HG02678 (cell line): Measurements from ENCODE around the gene CAPN7.
A peak's percentile ranks its signal among the peaks of the same experiment; 100 is the strongest.
"Not testable (repeated sequence)": the region's sequence is repeated elsewhere in the genome, so short reads cannot be mapped to it uniquely, and the experiment has no call there.

ENCODE experiments used
- ATAC-seq: cut with Tn5 transposase; IDR thresholded peaks from one replicate; pipeline ENCODE4 v1.9.1; 2021; ENCODE audit warnings: mild to moderate bottlenecking, moderate library complexity; ENCODE audit not compliant: unreplicated experiment

The CAPN7 gene

DNA sequence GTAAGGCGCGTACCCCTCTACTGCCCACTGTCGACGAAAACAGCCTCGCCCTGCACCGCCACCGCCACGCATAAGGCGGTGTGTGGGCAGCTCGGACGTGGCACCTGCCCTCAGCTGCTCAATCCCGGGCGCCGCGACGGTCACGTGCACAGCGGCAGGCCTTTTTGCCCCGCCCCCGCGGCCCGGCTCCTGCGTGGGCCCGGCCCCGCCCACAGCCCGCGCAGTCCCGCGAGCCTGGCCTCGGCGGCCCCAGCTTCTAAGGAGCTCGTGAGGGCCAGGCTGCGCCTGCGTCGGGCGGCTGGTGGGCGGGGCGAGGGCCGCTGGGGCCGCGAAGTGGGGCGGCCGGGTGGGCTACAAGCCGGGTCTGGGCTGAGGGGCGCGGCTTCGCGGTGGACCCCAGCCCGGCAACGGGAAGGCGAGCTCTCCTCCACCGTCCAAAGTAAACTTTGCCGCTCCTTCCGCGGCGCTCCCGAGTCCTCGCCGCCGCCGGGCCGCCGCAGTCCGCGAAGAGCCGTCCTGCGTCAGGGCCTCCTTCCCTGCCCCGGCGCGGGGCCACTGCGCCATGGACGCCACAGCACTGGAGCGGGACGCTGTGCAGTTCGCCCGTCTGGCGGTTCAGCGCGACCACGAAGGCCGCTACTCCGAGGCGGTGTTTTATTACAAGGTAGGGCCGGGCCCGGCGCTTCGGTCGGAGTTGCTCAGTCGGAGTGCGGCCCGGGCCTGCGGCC is at the start of gene CAPN7:
Gene CAPN7 (plus strand): TSS at position 313 of the 728 bp plus-strand sequence. CDS start 250 bp downstream, at position 563.
- ATAC-seq, result peak; percentile 86

DNA sequence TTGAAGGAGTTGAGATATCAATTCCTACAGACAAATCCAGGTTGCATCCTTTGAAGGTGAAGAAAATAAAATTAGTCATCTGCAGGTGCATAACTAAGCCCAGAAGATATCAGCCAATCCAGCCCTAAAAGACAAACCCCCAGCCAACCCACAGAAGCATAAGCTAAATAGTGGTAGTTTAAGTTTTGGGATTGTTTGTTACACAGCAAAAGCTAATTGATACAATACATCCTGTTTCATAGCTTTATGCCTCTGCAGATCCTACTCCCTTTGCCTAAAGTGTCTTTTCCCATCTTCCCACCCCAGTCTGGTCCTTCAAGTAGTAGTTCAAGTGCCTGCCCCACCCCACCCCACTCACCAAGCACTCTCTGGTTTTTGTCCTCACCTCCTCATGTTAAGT is 48.6 kb upstream of the CAPN7 start:
- no peak for ATAC-seq

DNA sequence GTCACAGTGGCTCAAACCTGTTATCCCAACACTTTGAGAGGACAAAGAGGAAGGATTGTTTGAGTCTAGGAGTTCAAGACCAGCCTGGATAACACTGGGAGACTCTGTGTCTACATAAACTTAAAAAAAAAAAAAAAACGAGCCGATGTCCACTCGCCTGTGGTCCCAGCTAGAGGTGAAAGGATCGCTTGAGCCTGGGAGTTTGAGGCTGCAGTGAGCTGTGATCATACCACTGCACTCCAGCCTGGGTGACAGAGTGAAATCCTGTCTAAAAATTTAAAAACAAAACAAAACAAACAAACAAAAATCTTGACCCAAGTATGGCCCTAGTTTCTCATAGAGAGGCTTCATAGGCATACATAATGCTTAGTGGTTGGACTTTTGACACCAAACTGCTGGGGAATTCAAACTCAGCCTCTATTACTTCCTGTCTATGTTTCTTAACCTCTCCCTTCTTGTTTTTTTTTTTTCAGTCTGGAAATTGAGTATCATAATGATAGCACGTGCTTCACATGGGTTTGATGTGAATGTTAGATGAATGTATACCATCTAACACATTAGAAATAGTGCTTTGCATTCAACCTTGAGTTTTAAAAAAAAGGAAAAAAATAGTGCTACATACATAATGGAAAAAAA is 46.4 kb upstream of the CAPN7 start:
- no peak for ATAC-seq

DNA sequence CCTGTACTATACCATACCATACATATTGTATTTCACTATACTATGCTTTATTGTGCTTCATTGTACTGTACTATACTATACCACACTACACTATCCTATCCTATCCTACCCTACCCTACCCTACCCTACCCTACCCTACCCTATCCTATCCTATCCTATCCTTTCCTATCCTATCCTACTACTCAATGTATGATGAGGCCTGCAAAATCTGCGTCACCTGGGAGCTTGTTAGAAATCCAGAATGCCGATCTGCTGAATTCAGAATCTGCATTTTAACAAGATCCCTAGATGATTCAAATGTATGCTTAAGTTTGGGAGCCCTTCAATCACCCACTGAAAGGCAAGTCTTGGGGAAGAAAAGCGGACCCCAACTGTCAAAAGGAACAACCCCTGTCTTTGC is 45.4 kb upstream of the CAPN7 start:
- no peak for ATAC-seq

DNA sequence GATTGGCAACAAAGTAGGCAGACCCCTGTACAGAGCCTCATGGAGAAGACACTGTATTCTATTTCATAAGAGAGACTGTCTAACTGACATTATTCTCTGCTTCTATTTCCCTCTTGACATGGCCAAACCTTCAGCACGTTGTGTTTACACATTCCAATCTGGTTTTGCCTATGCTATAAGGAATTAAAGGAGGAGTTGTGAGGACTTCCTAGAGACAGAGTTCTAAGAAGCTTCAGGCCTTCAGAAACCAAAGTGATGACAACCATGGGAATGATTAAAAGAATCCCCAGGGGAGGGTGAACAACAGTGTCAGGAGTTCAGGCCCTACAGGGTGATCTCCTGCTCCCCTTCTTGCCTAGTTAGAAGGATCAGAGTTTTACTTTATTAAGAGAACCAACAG is 44.9 kb upstream of the CAPN7 start:
- ATAC-seq, result no peak

DNA sequence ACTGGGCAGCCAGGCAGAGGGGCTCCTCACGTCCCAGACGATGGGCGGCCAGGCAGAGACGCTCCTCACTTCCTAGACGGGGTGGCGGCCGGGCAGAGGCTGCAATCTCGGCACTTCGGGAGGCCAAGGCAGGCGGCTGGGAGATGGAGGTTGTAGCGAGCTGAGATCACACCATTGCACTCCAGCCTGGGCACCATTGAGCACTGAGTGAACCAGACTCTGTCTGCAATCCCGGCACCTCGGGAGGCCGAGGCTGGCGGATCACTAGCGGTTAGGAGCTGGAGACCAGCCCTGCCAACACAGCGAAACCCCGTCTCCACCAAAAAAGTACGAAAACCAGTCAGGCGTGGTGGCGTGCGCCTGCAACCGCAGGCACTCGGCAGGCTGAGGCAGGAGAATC is 42.4 kb upstream of the CAPN7 start:
- not testable (repeated sequence) for ATAC-seq

DNA sequence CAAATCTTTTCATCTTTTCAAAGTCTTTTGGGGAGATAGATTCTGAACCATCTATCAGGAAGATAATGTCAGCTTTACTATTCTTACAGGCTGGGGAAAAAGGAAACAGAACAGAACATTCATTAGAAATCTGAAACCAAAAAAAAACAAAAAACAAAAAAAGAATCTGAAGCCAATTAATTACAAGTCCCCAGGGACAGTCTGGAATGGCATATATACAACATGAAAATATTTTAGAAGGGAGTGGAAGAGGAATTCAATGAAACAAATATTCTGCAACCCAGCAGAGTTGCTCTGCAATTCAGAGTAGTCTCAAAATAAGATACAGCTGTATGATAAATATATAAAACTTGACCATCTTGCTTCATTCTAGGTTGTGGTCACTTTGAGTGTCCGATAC is 41.7 kb upstream of the CAPN7 start:
- no peak for ATAC-seq

DNA sequence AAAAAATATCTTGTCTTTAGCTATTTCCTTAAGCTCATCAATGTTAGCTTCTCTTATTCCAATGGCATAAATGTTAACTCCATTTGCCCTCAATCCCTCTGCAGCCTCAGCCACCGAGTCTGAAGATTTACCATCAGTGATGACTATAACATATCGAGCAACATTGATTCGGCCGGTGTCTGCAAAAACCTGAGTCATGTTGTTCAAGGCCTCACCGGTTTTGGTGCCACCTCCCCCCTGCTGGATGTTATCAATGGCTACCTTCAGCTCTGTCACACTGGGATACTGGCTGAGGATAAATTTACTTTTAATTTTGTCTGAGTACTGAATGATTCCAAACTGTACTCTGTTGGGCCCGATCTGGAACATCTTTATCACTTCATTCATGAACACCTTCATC is 41.0 kb upstream of the CAPN7 start:
- ATAC-seq, result no peak

DNA sequence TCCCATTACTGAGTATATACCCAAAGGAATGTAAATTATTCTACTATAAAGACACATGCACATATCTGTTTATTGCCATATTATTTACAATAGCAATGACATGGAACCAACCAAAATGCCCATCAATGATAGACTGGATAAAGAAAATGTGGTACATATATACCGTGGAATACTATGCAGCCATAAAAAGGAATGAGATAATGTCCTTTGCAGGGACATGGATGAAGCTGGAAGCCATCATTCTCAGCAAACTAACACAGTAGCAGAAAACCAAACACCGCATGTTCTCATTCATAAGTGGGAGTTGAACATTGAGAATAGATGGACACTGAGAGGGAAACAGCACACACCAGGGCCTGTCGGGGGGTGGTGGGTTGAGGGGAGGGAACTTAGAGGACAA is 39.7 kb upstream of the CAPN7 start:
- ATAC-seq, result not testable (repeated sequence)

DNA sequence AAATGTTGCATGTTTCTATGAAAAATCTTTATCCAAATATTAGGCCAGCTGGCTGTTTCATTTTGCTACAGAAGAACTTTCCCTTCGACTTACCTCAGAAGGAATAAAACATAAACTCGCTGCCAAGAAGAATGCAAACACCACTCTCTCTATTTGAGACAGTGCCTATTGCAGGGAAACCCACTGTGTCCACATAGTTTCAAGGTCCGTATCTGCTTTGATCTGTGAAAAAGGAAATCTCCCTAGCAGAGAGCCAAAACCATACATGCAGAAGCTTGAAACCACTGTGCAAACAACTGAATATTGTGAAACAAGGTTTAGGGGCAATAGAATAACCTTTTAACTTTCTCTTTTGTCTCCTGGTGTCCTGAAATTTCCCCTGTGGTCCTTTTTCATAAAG is 35.0 kb upstream of the CAPN7 start:
- peak; percentile 88 for ATAC-seq

DNA sequence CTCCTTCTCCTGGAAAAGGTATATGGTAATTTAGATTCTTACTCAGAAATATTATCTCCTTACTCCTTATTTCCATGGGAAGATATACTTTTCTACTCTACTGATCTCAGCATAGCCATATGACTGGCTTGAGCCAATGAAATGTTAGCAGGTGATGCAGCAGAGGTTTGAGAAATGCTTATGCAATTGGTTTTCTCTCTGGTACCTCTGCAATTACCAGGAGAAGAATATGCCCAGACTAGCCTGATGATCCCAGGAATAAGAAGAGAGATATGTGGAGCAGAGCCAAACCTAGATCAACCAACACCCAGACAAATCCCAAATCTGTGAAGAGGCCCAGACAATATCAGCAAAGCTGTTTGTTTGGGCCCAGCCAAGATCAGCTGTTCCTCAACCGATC is 33.2 kb upstream of the CAPN7 start:
- no peak for ATAC-seq

DNA sequence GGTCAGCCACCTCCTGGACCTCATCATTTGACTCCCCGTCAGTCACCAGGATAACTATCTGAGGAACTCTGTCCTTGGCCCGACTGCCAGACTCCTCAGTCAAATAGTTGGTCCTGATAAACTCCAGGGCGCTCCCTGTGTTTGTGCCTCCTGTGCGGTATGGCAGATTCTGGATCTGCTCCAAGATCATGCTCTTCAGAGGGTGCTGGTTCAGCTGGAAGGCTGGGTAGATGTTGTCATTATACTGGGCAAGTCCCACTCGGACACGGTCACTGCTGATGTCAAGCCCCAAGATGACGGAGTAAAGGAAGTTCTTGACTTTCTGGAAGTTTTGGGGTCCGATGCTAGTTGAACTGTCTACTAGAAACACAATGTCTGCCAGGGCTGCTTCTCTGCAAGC is 31.1 kb upstream of the CAPN7 start:
- no peak for ATAC-seq

DNA sequence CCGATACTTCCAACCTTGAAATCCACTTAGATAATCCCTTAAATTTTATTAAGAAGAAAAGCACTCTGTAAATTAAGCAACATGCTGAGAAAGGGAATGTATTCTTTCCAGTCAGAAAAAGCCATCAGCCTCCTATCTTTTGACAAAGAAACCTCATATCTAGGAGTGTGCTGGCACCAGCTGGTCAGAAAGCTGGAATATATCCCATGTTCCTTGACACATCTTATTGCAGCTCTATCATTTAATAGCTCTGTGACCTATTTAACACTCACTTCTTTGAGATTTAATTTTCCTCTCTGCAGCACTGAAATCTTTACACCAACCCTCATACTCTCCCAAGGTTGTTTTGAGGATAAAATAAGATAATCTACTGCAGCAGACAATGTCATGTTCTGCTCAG is 30.4 kb upstream of the CAPN7 start:
- ATAC-seq, result no peak

DNA sequence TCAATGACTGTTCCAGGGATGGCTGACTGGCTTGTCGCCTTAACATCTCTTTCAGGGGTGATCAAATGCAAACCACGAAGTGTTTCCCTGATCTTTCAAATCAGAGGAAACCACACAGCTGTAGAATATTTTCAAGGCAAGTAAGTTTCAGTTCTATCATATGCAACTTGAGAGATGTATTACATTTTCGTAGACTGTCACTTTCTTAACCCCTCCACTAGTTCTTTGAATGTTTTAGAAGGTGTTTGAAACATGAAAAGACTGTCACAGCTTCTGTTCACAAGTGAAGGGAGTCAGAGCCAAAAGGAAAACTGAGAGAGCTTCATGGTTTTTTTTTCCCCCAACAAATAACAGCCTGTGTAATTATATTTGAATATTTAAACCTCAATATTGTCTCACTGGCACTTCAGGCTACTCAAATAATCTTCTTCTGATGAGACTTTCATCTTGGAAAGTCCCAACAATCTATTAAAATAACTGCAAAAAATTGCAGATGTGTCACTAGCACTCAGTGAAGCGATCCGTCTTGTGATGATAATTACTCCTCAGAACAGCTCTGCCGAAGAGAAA is 25.9 kb upstream of the CAPN7 start:
- ATAC-seq, result peak; percentile 73

DNA sequence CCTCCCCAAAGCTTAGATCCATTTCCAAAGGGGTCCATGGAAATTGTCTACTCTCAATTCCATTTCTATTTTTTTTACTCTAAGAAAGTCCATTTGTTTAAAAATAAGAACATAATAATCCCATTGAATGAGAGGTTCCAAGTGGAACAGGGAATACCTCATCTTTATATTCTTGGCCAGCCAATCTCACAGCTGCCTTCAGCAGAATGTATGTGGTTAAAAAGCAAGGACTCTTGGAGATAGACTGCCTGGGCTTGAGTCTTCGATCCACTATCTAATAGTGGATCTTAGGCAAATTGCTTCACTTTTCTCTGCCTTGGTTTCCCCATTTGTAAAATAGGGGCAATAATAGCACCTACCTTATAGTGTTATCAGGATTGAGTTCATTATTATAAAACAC is 24.5 kb upstream of the CAPN7 start:
- ATAC-seq, result no peak

DNA sequence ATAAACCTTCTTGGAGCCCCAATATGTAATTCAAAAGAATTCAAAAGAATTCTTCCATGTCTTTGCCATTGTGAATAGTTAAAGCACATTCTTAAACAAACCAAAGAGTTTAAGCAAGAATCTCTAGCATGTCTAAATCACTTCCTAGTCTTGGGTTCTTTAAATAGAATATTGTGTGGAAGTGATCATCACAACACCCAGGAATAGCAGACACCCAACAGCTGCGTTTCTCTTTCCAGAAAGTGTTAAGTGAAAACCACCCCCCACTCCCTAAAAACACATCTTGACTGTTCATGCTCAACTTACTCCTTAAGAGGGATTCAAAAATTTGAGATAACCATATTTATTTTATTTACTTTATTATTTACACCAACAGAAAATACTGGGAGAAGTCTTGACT is 24.1 kb upstream of the CAPN7 start:
- no peak for ATAC-seq

DNA sequence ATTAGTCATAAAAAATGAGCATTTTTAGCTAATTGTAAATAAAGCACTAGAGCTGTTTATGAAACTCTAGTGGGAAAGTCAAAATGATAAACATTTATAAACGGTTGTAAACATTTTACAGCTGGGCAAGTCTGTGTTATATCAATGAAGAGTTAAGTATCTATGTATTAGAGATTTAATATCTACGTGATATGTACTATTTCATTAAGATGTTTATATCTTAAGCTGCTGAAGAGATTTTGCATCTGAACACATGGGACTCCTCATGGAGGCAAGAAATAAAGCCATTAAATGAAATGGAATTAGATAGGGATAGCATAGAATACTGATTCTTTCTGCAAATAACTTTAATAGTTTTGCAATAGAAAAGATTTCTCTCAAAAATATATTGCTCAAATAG is 23.0 kb upstream of the CAPN7 start:
- no peak for ATAC-seq

DNA sequence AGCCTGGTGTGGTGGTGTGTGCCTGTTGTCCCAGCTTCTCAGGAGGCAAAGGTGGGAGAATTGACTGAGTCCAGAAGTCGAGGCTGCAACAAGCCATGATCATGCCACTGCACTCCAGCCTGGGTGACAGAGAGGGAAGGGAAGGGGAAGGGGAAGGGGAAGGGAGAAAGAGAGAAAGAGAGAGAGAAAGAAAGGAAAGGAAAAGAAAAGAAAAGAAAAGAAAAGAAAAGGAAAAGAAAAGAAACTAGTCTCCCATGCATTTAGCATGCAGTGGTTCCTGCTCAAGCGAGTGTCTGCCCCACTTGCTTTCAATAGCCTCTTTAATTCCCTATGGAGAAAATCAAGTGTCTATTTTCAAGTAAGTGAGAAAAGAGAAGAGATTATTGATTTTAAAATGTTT is 20.6 kb upstream of the CAPN7 start:
- no peak for ATAC-seq

DNA sequence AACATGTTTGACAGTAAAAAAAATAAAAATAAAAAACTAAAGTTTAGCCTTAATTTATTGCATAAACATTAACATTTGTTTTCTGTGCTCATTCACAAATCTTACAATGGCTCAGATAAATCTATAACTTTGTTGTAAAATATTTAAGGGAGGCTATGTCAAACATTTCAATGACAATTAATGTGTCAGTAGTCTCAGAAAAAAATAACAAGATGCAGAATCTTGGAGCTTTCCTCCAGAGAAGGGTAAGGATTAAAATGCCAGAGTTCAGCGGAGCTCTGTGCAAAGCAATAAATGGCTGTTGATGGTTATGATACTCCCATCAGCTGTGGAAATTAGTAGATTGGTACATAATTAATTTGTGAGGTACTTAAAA is 20.0 kb upstream of the CAPN7 start:
- no peak for ATAC-seq

DNA sequence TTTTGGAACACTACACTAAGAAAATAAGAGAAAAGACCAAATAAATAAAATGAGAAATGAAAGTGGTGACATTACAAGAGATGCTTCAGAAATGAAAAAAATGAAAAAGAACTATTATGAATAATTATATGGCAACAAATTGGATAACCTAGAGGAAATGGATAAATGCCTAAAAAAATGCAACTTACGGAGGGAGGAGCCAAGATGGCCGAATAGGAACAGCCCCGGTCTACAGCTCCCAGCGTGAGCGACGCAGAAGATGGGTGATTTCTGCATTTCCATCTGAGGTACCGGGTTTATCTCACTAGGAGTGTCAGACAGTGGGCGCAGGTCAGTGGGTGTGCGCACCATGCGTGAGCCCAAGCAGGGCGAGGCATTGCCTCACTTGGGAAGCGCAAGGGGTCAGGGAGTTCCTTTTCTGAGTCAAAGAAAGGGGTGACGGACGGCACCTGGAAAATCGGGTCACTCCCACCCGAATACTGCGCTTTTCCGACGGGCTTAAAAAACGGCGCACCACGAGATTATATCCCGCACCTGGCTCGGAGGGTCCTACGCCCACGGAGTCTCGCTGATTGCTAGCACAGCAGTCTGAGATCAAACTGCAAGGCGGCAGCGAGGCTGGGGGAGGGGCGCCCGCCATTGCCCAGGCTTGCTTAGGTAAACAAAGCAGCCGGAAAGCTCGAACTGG is 19.4 kb upstream of the CAPN7 start:
- not testable (repeated sequence) for ATAC-seq

DNA sequence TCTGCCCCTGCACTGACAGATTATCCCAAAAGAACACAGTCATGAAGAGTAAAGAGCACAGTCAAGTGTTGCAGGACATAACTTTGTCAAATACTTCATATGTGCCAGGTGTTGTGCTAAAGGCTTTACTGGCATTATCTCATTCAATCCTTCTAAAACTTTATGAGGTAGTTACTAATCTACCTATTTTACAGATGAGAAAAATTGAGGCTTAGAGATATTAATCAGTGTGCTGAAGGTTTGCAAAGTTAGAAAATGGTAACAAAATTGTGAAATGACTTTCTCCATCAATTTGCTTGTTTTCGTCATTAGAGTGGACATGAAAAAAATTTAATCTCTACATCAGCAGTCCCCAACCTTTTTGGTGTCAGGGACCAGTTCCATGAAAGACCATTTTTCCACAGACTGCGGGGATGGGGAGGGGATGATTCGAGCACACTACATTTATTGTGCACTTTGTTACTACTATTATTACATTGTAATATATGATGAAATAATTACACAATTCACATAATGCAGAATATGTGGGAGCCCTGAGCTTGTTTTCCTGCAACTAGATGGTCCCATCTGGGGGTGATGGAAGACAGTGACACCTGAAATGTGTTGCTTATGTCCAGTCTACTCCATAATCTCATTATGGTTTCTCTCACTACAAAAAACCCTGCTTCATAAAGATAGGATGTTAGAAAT is 8.6 kb upstream of the CAPN7 start:
- no peak for ATAC-seq
